LNCAP (cell line): Measurements from ENCODE around the gene ZNF407.

ENCODE experiments used
- CTCF ChIP-seq: fragments of 450-650 bp; IDR thresholded peaks from 2 replicates; pipeline ENCODE4 v1.5.1; 2017; ENCODE audit warnings: mild to moderate bottlenecking

Gene ZNF407

GRCh38 chr18:74645679-74646078 lies 48.0 kb downstream of the ZNF407 start:
- TF ChIP-seq CTCF = no peak

- no peak for TF ChIP-seq CTCF
Measured at GRCh38 chr18:74651327-74652128, 53.9 kb downstream of the ZNF407 start.

- peak; percentile 64 for TF ChIP-seq CTCF
Measured at GRCh38 chr18:74652392-74652988, 54.8 kb downstream of the ZNF407 start.

- TF ChIP-seq CTCF = peak; percentile 50
Measured at GRCh38 chr18:74654638-74655037, 57.0 kb downstream of the ZNF407 start.

- no peak for TF ChIP-seq CTCF
Measured at GRCh38 chr18:74661008-74661407, 63.3 kb downstream of the ZNF407 start.

- no peak for TF ChIP-seq CTCF
Measured at GRCh38 chr18:74661691-74662090, 64.0 kb downstream of the ZNF407 start.

- TF ChIP-seq CTCF = no peak
Measured at GRCh38 chr18:74662622-74663021, 65.0 kb downstream of the ZNF407 start.
